ENCODE measurements around the gene NELFE.
"Not testable (repeated sequence)": the region's sequence is repeated elsewhere in the genome, so short reads cannot be mapped to it uniquely, and the experiment has no call there.

The NELFE gene

DNA sequence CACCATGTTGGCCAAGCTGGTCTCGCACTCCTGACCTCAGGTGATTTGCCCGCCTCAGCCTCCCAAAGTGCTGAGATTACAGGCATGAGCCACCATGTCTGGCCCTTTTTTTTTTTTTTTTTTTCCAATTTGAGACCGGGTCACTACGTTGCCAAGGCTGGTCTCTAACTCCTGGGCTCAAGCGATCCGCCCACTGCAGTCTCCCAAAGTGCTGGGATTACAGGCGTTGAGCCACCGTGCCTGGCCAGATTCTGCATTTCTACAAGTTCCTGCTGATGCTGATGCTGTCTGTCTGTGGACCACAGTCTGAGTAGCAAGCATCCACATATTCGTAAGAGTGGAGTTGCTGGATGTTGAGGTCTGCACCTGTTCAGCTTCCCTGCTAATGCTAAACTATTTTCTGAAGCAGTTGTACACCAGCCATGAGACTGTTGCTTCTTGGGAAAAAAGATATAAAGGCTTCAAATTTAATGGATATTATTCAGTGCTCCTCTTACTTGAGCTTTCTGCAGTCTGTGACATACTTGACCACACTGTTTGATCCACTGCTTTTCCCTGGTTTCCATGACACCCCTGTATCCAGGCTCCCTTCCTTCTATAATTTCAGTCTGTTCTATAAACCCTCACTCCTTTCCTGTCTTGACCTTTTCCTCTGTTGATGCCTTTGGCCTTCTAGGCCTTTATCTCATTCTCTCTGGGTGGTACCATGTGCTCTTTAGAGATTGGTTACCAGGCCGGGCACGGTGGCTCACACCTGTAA is 46.8 kb downstream of the NELFE start:
- no peak for DNase-seq

GRCh38 chr6:31909298-31909697 is 49.5 kb downstream of the NELFE start:
- DNase-seq, result not testable (repeated sequence)

DNA sequence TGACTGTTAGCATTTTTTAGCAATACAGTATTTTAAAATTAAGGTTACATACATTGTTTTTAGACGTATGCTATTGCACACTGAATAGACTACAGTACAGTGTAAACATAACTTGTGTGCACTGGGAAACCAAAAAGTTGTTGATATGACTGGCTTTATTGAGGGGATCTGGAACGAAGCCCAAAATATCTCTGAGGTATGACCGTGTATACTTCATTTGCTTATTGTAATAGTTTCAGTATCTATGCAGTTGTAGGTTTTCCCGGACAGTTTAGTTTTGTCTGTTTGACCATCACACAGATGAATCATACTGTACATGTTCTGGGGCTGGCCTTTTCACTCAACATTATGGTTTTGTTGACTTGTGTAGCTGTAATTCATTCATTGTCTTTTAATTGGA is 50.0 kb downstream of the NELFE start:
- no peak for DNase-seq

DNA sequence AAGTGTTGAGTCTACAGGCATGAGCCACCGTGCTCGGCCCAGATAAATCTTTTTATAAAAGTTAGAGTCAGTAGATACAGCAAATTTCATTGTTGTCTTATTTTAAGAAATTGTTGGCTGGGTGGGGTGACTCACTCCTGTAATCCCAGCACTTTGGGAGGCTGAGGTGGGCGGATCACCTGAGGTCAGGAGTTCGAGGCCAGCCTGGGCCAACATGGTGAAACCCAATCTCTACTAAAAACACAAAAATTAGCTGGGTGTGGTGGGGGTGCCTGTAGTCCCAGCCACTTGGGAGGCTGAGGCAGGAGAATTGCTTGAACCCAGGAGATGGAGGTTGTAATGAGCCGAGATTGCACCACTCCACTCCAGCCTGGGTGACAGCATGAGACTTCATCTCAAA is 50.5 kb downstream of the NELFE start:
- not testable (repeated sequence) for DNase-seq

GRCh38 chr6:31907158-31907813 is 51.5 kb downstream of the NELFE start:
- no peak for DNase-seq

DNA sequence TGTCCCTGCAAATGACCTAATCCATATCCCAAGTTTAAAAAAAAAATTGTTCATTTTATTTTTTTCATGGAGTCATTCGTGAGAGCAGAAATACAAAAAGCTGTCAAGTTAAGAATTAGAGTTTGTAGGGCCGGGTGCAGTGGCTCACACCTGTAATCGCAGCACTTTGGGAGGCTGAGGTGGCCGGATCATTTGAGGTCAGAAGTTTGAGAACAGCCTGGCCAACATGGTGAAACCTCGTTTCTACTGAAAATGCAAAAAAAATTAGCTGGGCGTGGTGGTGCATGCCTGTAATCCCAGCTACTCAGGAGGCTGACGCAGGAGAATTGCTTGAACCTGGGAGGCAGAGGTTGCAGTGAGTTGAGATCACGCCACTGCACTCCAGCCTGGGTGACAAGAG is 52.0 kb downstream of the NELFE start:
- DNase-seq, result not testable (repeated sequence)

- no peak for DNase-seq
Observed at GRCh38 chr6:31906122-31906521, 52.6 kb downstream of the NELFE start.

DNA sequence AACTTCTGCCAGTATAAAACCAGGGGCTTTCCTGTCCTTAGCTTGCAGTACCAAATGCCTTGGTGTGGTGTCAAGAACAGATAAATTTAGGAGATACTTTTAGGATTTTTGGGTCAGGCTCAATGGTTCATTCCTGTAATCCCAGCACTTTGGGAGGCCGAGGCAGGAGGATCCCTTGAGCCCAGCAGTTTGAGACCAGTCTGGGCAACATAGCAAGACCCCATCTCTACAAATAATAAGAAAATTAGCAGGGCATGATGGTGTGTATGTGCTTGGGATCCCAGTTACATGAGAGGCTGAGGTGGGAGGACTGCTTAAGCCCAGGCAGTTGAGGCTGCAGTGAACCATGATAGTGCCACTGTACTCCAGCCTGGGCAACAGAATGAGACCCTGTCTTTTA is 53.7 kb downstream of the NELFE start:
- no peak for DNase-seq

GRCh38 chr6:31903957-31904356 is 54.8 kb downstream of the NELFE start:
- DNase-seq, result no peak

Data from activated T-cell treated with anti-CD3 and anti-CD28 coated beads for 4 hours (primary cell).